ENCODE measurements around the gene CDC20B.

DNA sequence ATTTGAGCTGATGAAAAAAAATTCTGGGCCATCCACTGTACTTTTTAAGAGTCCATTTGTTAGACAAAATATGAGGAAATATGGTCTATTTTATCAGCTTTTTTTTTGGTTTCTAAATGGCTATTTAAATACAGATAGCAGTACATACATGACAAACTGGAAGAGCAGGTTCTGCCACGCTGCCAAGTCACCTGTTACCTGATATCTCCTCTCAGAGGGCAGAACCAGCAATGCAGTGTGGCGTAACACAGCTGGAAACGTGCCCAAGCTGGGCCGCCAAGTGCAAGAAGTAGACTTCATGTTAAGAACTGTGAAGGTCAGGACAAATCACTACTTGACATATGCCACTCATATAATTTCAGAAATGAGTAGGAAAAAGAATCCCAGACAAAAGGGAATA is 46.0 kb upstream of the CDC20B start:
- TF ChIP-seq, protein P1, sequence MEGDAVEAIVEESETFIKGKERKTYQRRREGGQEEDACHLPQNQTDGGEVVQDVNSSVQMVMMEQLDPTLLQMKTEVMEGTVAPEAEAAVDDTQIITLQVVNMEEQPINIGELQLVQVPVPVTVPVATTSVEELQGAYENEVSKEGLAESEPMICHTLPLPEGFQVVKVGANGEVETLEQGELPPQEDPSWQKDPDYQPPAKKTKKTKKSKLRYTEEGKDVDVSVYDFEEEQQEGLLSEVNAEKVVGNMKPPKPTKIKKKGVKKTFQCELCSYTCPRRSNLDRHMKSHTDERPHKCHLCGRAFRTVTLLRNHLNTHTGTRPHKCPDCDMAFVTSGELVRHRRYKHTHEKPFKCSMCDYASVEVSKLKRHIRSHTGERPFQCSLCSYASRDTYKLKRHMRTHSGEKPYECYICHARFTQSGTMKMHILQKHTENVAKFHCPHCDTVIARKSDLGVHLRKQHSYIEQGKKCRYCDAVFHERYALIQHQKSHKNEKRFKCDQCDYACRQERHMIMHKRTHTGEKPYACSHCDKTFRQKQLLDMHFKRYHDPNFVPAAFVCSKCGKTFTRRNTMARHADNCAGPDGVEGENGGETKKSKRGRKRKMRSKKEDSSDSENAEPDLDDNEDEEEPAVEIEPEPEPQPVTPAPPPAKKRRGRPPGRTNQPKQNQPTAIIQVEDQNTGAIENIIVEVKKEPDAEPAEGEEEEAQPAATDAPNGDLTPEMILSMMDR (tag by site-specific recombination; IDR thresholded peaks at IDR 0.05), result no peak
- TF ChIP-seq ZNF426 (tag by site-specific recombination; IDR thresholded peaks at IDR 0.05) (no peak), ZNF133 (tag by site-specific recombination; IDR thresholded peaks at IDR 0.05) (no peak), ZBTB17 (tag by site-specific recombination; IDR thresholded peaks at IDR 0.05) (no peak)
